Stomach (tissue), 9 donors: ENCODE results near the gene CD72. TPM values are rescaled to one million over a fixed set of nuclear protein-coding genes. Genes with fewer than 3 reads are reported as not detected.
"Not testable (repeated sequence)": the region's sequence is repeated elsewhere in the genome, so short reads cannot be mapped to it uniquely, and the experiment has no call there.

Experiments
- DNase-seq, 2 donors: peaks; one replicate each; pipeline versions ENCODE4 v3.0.0 to v3.0.0-alpha.2; 2013 to 2019
- H3K27ac ChIP-seq, 5 donors: fragments of 200-600 bp in 4 of 5; sonication (generic) in 4 of 5; one replicate each; pipeline ENCODE4 v1.5.1; 2013 to 2019; ENCODE audit warnings: mild to moderate bottlenecking in 1 of 5, moderate library complexity in 1 of 5
- H3K27me3 ChIP-seq, 3 donors: fragments of 200-600 bp; sonication (generic); one replicate each; pipeline ENCODE4 v1.5.1; 2017 to 2019; ENCODE audit warnings: mixed run types in 1 of 3
- H3K36me3 ChIP-seq, 4 donors: fragments of 200-600 bp; sonication (generic); 1 replicate in 3 of 4; 2 replicates in 1 of 4; pipeline ENCODE4 v1.5.1; 2016 to 2019
- H3K4me1 ChIP-seq, 4 donors: fragments of 200-600 bp; sonication (generic); one replicate each; pipeline ENCODE4 v1.5.1; 2016 to 2019
- H3K4me3 ChIP-seq, 4 donors: fragments of 200-600 bp; sonication (generic) in 3 of 4; one replicate each; pipeline ENCODE4 v1.5.1; 2016 to 2019; ENCODE audit warnings: mild to moderate bottlenecking in 1 of 4
- H3K9me3 ChIP-seq, 4 donors: fragments of 200-600 bp; sonication (generic); one replicate each; pipeline ENCODE4 v1.5.1; 2016 to 2019
- CTCF ChIP-seq, 7 experiments: fragments of 450-650 bp in 4 of 7; fragments of 200-600 bp in 3 of 7; sonication (generic) in 3 of 7; IDR thresholded peaks; one replicate each; pipeline ENCODE4 v1.5.1; 2016 to 2019; ENCODE audit warnings: antibody characterized with exemption in 7 of 7, control low read depth in 2 of 7, mild to moderate bottlenecking in 1 of 7
- EP300 ChIP-seq: sonication (generic); formaldehyde crosslinking; IDR thresholded peaks from one replicate; pipeline ENCODE4 v1.6.1; 2017; ENCODE audit warnings: antibody characterized with exemption
- POLR2A ChIP-seq, 4 donors: fragments of 450-650 bp; IDR thresholded peaks; one replicate each; pipeline ENCODE4 v1.6.1; 2016; ENCODE audit warnings: antibody characterized with exemption in 4 of 4, control low read depth in 2 of 4, mild to moderate bottlenecking in 1 of 4, moderate library complexity in 1 of 4
- POLR2AphosphoS5 ChIP-seq, 3 donors: sonication (generic); formaldehyde crosslinking; IDR thresholded peaks; one replicate each; pipeline ENCODE4 v1.6.1; 2016; ENCODE audit warnings: antibody characterized with exemption in 3 of 3
- WGBS, 5 donors: extraction: QIAGEN DNeasy Blood & Tissue Kit in 3 of 5; methylation state at CpG; one replicate each; pipeline versions ENCODE4 v1.1.5 to v1.1.7; 2013 to 2018; 5-methylcytosine and 5-hydroxymethylcytosine counted together
- intact Hi-C: fragments of 100-400 bp; cut with DNase I; formaldehyde crosslinking; loops from one replicate; pipeline ENCODE4 v1.15.1; 2023; ENCODE audit warnings: low total_unique reads
- polyA plus RNA-seq, 3 donors: library from polyadenylated mRNA; stranded (reverse); fragments of 200-250 nt; gene quantifications; one replicate each; pipeline ENCODE4 v1.2.3, GENCODE V29; 2013
- total RNA-seq, 5 donors: library from RNA; depleted of rRNA; stranded (reverse); fragments of >200 nt; gene quantifications; one replicate each; pipeline versions ENCODE4 v1.1.0 to v1.2.3, GENCODE V29; 2014 to 2016
- donor health status: healthy with polysubstance abuse.
- donor health status: Bipolar disorder and iron deficiency.
- donor health status: healthy.

Gene CD72
- total and polyA plus RNA-seq, 8 donors = 0.61 to 18.7 (median 2.8) TPM; not detected in 3

- TF ChIP-seq CTCF (IDR thresholded peaks at IDR 0.05) = no peak
- no peak for TF ChIP-seq POLR2A (IDR thresholded peaks at IDR 0.05)
- no peak for TF ChIP-seq POLR2AphosphoS5 (IDR thresholded peaks at IDR 0.05)
- TF ChIP-seq EP300 = no peak
- WGBS, 5 donors = 77 to 85% (median 81%) methylated on average over 17 of the region's 17 CpGs
- intact Hi-C loops = no loop called here
- H3K4me1 ChIP-seq = peaks cover 0 to 27% (median 20%) of the 10 kb centered on the region in 4 donors
- peak overlapping the region in 1 of 5 donors; percentile 44 for H3K27ac ChIP-seq
- no peaks in the 10 kb centered on the region for H3K36me3 ChIP-seq
- peaks cover 0 to 26% (median 0%) of the 10 kb centered on the region in 3 donors for H3K27me3 ChIP-seq
- no peaks in the 10 kb centered on the region for H3K9me3 ChIP-seq
- H3K4me3 ChIP-seq = no peak overlapping the region
- no peak for DNase-seq
Observed at GRCh38 chr9:35615981-35616680, 2.1 kb downstream of the CD72 start.

GRCh38 chr9:35612843-35613242 is 5.4 kb downstream of the CD72 start:
- H3K27ac ChIP-seq = no peak overlapping the region
- TF ChIP-seq CTCF (IDR thresholded peaks at IDR 0.05) = no peak
- H3K36me3 ChIP-seq = peaks cover 21 to 29% (median 26%) of the 10 kb centered on the region in 4 donors
- H3K4me3 ChIP-seq = no peak overlapping the region
- no peaks in the 10 kb centered on the region for H3K9me3 ChIP-seq
- intact Hi-C loops = no loop called here
- peaks cover 0 to 22% (median 14%) of the 10 kb centered on the region in 4 donors for H3K4me1 ChIP-seq
- 74 to 97% (median 91%) methylated on average over 2 of the region's 2 CpGs for WGBS, 5 donors
- no peak for DNase-seq
- H3K27me3 ChIP-seq = peaks cover 0 to 16% (median 0%) of the 10 kb centered on the region in 3 donors

GRCh38 chr9:35612066-35612465 is 6.1 kb downstream of the CD72 start:
- DNase-seq, H3K4me3 ChIP-seq, H3K27ac ChIP-seq, H3K27me3 ChIP-seq, intact Hi-C loops, H3K9me3 ChIP-seq: not testable (repeated sequence)
- H3K4me1 ChIP-seq = peaks cover 0 to 20% (median 10%) of the 10 kb centered on the region in 4 donors
- 84 to 94% (median 90%) methylated on average over 4 of the region's 4 CpGs for WGBS, 5 donors
- peaks cover 26 to 37% (median 33%) of the 10 kb centered on the region in 4 donors for H3K36me3 ChIP-seq

- Histone ChIP-seq H3K36me3 (peaks cover 26 to 39% (median 35%) of the 10 kb centered on the region in 4 donors), H3K4me3 (no peak overlapping the region), H3K27me3 (peaks cover 0 to under 1% (median 0%) of the 10 kb centered on the region in 3 donors), H3K27ac (no peak overlapping the region), H3K9me3 (no peaks in the 10 kb centered on the region), H3K4me1 (peaks cover 7 to 21% (median 12%) of the 10 kb centered on the region in 4 donors)
- TF ChIP-seq CTCF (IDR thresholded peaks at IDR 0.05) (peak in 5 of 7 experiments; percentile 22 to 53 (median 34)), POLR2AphosphoS5 (IDR thresholded peaks at IDR 0.05) (peak in 1 of 3 donors; percentile 16), POLR2A (IDR thresholded peaks at IDR 0.05) (no peak), EP300 (no peak)
- intact Hi-C loops = no loop called here
- DNase-seq = peak; percentile 45 to 74
- WGBS, 5 donors = 16 to 22% (median 18%) methylated on average over 8 of the region's 8 CpGs
Observed at GRCh38 chr9:35611230-35611797, 6.9 kb downstream of the CD72 start.

- Histone ChIP-seq H3K36me3 (peaks cover 26 to 39% (median 35%) of the 10 kb centered on the region in 4 donors), H3K4me3 (no peak overlapping the region), H3K27me3 (no peaks in the 10 kb centered on the region), H3K4me1 (peaks cover 13 to 30% (median 21%) of the 10 kb centered on the region in 4 donors), H3K9me3 (no peaks in the 10 kb centered on the region), H3K27ac (no peak overlapping the region)
- intact Hi-C loops = no loop called here
- 84 to 89% (median 87%) methylated on average over 13 of the region's 13 CpGs for WGBS, 5 donors
- no peak for DNase-seq
- TF ChIP-seq CTCF (IDR thresholded peaks at IDR 0.05) = no peak
- no peak for TF ChIP-seq POLR2AphosphoS5 (IDR thresholded peaks at IDR 0.05)
- no peak for TF ChIP-seq EP300
- no peak for TF ChIP-seq POLR2A (IDR thresholded peaks at IDR 0.05)
Observed at GRCh38 chr9:35609820-35610163, 8.4 kb downstream of the CD72 start.
